Chondrocyte (in vitro differentiated cells): ENCODE results near the gene XPNPEP2. TPM values are rescaled to one million over a fixed set of nuclear protein-coding genes. Genes with fewer than 3 reads are reported as not detected.

Experiments
- DNase-seq: peaks from one replicate; pipeline ENCODE4 v3.0.0; 2021; ENCODE audit warnings: mixed read lengths, low spot score
- H3K27ac Mint-ChIP-seq: one replicate; pipeline ENCODE4 v1.8.0; 2021; ENCODE audit warnings: mild to moderate bottlenecking, moderate library complexity, mixed read lengths; ENCODE audit not compliant: unreplicated experiment
- H3K27me3 Mint-ChIP-seq: 2 replicates; pipeline ENCODE4 v1.8.0; 2021; ENCODE audit warnings: low read depth, mixed read lengths
- H3K36me3 Mint-ChIP-seq: 2 replicates; pipeline ENCODE4 v1.8.0; 2021; ENCODE audit warnings: low read depth, mixed read lengths
- H3K4me1 Mint-ChIP-seq: 2 replicates; pipeline ENCODE4 v1.8.0; 2021; ENCODE audit warnings: low read depth, mild to moderate bottlenecking, mixed read lengths
- H3K4me3 Mint-ChIP-seq: one replicate; pipeline ENCODE4 v1.8.0; 2021; ENCODE audit warnings: mild to moderate bottlenecking, moderate library complexity, mixed read lengths; ENCODE audit not compliant: unreplicated experiment
- H3K9me3 Mint-ChIP-seq: 2 replicates; pipeline ENCODE4 v1.8.0; 2021; ENCODE audit warnings: low read depth, mixed read lengths
- CTCF ChIP-seq: fragments of 200-600 bp; sonication (generic); IDR thresholded peaks from 2 replicates; pipeline ENCODE4 v1.5.0; 2021; ENCODE audit warnings: antibody characterized with exemption, mild to moderate bottlenecking, moderate library complexity
- total RNA-seq: library from RNA; stranded (reverse); gene quantifications from 3 replicates; pipeline ENCODE4 v1.2.1, GENCODE V29; 2021

Gene XPNPEP2
- total RNA-seq, 1 donor from 2014 or later = not detected

DNA sequence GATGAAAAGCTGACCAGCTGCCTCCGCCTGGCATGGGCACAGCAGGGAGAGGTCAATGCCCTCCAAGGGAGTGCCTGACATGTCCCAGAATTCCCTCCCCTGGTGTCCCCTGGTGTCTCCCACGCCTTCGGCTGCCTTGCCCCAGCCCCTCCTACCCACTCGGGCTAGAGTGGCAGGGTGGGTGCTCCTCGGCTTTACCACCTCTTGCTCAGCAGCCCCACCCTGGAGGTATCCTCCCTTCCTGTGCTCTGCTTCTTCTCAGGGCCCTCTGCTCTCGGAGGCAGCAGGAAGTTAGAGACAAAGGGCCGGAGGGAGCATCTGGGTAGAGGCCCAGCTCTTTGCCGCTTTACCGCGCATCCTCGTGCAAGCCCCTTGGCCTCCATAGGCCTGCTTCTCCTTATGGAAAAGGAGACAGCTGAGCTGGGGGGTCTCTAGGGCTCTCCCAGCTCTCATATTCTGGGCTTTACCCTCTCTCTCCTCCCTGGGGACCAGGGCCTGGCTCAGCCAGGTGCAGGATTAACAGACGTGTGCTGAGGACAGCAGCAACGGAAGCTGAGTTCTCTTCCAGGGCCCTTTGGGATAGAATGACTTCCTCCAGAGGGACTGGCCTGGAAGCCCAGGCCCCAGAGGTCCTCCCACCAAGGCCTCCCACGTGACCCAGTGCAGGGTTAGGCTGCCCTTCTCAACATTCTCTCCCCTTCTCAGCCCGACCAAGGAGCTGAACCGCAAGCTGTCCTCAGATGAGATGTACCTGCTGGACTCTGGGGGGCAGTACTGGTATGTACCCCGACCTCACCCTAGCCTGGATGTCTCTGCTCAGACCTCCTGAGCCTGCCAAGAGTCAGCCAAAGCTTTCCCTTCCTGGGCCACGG is 17.2 kb downstream of the XPNPEP2 start:
- H3K9me3 Mint-ChIP-seq = no peaks in the 10 kb centered on the region
- H3K36me3 Mint-ChIP-seq = no peaks in the 10 kb centered on the region
- no peak for DNase-seq

GRCh38 chrX:129759576-129760061 is 20.8 kb downstream of the XPNPEP2 start:
- Mint-ChIP-seq H3K36me3 (no peaks in the 10 kb centered on the region), H3K4me3 (no peak overlapping the region), H3K27ac (no peak overlapping the region), H3K27me3 (peaks cover 7% of the 10 kb centered on the region), H3K9me3 (no peaks in the 10 kb centered on the region), H3K4me1 (peaks cover 9% of the 10 kb centered on the region)
- peak; percentile 29 for TF ChIP-seq CTCF
- DNase-seq = no peak

More for the DNA sequence above, 17.2 kb downstream of the XPNPEP2 start:
- no peak overlapping the region for H3K4me3 Mint-ChIP-seq
- TF ChIP-seq CTCF = no peak
- H3K27ac Mint-ChIP-seq = no peak overlapping the region
- H3K4me1 Mint-ChIP-seq = peaks cover 9% of the 10 kb centered on the region
- H3K27me3 Mint-ChIP-seq = peaks cover 2% of the 10 kb centered on the region

- Mint-ChIP-seq H3K27me3 (peaks cover 7% of the 10 kb centered on the region), H3K4me3 (no peak overlapping the region)
Measured at GRCh38 chrX:129760155-129760554, 21.4 kb downstream of the XPNPEP2 start.

GRCh38 chrX:129760981-129761380 is 22.2 kb downstream of the XPNPEP2 start:
- H3K4me3 Mint-ChIP-seq = no peak overlapping the region
- peaks cover 7% of the 10 kb centered on the region for H3K27me3 Mint-ChIP-seq
- no peaks in the 10 kb centered on the region for H3K36me3 Mint-ChIP-seq
- H3K27ac Mint-ChIP-seq = no peak overlapping the region
- DNase-seq = peak; percentile 68
- no peaks in the 10 kb centered on the region for H3K9me3 Mint-ChIP-seq
- peaks cover 9% of the 10 kb centered on the region for H3K4me1 Mint-ChIP-seq
- no peak for TF ChIP-seq CTCF

More at GRCh38 chrX:129760155-129760554, 21.4 kb downstream of the XPNPEP2 start:
- Mint-ChIP-seq H3K36me3 (no peaks in the 10 kb centered on the region), H3K27ac (no peak overlapping the region), H3K9me3 (no peaks in the 10 kb centered on the region), H3K4me1 (peaks cover 9% of the 10 kb centered on the region)
- no peak for TF ChIP-seq CTCF
- DNase-seq = peak; percentile 67

GRCh38 chrX:129761596-129761995 is 22.8 kb downstream of the XPNPEP2 start:
- Mint-ChIP-seq H3K9me3 (no peaks in the 10 kb centered on the region), H3K27ac (no peak overlapping the region), H3K4me1 (peaks cover 9% of the 10 kb centered on the region), H3K4me3 (no peak overlapping the region), H3K27me3 (peaks cover 7% of the 10 kb centered on the region), H3K36me3 (no peaks in the 10 kb centered on the region)
- DNase-seq = peak; percentile 39
- no peak for TF ChIP-seq CTCF
